ENCODE data around the gene TCF12.

TCF12 gene

GRCh38 chr15:57256939-57257338, 338.5 kb downstream of the TCF12 start:
- H3K4me3 ChIP-seq (ENCODE audit: low read length) = no peak overlapping the region
- no peak for DNase-seq (ENCODE audit: low read depth)
- TF ChIP-seq, protein P1, sequence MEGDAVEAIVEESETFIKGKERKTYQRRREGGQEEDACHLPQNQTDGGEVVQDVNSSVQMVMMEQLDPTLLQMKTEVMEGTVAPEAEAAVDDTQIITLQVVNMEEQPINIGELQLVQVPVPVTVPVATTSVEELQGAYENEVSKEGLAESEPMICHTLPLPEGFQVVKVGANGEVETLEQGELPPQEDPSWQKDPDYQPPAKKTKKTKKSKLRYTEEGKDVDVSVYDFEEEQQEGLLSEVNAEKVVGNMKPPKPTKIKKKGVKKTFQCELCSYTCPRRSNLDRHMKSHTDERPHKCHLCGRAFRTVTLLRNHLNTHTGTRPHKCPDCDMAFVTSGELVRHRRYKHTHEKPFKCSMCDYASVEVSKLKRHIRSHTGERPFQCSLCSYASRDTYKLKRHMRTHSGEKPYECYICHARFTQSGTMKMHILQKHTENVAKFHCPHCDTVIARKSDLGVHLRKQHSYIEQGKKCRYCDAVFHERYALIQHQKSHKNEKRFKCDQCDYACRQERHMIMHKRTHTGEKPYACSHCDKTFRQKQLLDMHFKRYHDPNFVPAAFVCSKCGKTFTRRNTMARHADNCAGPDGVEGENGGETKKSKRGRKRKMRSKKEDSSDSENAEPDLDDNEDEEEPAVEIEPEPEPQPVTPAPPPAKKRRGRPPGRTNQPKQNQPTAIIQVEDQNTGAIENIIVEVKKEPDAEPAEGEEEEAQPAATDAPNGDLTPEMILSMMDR (IDR thresholded peaks at IDR 0.05; ENCODE audit: insufficient read depth, low read depth, low read length, missing control alignments) = no peak

DNA sequence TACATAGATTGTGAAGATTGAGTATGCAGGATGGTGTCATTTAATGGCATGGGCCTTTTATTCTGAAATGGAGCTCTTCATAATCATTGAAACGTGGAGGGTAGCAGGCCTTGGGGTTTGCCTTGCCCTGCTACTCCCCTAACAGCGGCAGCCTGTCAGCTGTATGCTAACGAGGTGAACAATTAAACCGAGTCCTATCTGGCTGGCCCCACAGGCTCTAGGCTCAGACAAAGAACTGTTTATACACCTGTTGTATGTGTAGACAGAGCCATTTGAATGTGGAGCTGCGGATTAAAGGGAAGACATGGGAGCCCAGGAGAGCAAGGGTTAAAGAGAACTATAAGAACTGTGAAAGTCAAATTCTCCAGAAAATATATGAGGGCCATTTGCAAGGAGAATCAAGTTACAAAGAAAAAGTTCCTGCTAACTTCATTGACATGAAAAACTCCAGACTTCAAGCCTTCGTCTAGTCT, 341.2 kb downstream of the TCF12 start:
- no peak for DNase-seq (ENCODE audit: low read depth)
- no peak overlapping the region for H3K4me3 ChIP-seq (ENCODE audit: low read length)
- TF ChIP-seq, protein P1 (IDR thresholded peaks at IDR 0.05; ENCODE audit: insufficient read depth, low read depth, low read length, missing control alignments) = no peak

GRCh38 chr15:57263520-57263919, 345.1 kb downstream of the TCF12 start:
- no peak for DNase-seq (ENCODE audit: low read depth)
- TF ChIP-seq, protein P1 (IDR thresholded peaks at IDR 0.05; ENCODE audit: insufficient read depth, low read depth, low read length, missing control alignments) = no peak
- no peak overlapping the region for H3K4me3 ChIP-seq (ENCODE audit: low read length)

DNA sequence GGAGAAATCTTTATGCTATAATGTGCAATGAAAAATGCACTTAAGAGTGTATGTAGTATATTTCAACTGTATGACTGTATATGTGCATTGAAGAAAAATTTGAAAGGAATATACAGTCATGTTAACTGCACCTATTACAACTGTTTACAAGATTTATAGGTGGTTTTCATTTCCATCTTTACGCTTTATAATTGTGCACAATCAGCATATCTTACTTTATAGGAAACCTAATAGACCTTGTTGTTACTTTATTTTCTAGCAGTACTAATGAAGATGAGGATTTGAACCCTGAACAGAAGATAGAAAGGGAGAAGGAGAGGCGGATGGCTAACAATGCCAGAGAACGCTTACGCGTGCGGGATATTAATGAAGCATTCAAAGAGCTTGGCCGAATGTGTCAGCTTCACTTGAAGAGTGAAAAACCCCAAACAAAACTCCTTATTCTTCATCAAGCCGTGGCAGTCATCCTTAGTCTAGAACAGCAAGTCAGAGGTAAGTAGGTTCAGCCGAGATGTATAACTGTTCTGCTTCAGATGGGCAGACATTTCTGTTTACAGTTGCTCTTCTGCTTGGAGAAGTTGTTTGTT, 354.4 kb downstream of the TCF12 start:
- no peak for DNase-seq (ENCODE audit: low read depth)
- no peak overlapping the region for H3K4me3 ChIP-seq (ENCODE audit: low read length)
- TF ChIP-seq, protein P1 (IDR thresholded peaks at IDR 0.05; ENCODE audit: insufficient read depth, low read depth, low read length, missing control alignments) = no peak

DNA sequence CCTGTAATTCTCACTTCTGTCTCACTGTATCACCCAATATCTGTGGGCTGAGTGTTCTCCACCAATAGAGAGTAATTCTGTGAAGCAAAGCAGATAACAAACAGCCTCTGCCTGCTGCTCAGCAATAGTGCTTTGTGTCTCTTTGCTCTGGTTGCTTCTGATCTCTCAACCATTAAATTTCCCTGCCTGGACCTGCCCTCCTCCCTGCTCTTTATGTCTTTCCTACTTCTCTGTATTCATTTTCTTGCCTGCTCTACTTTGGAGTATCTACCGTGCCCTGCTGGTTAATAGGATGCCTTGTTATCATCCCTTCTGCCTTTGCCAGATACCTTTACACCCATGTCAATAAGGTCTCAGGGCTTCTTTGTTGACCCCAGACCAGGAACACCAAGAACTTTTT, 355.0 kb downstream of the TCF12 start:
- no peak overlapping the region for H3K4me3 ChIP-seq (ENCODE audit: low read length)
- TF ChIP-seq, protein P1 (IDR thresholded peaks at IDR 0.05; ENCODE audit: insufficient read depth, low read depth, low read length, missing control alignments) = no peak

GRCh38 chr15:57278439-57278838, 360.0 kb downstream of the TCF12 start:
- TF ChIP-seq, protein P1 (IDR thresholded peaks at IDR 0.05; ENCODE audit: insufficient read depth, low read depth, low read length, missing control alignments) = no peak
- DNase-seq (ENCODE audit: low read depth) = no peak
- no peak overlapping the region for H3K4me3 ChIP-seq (ENCODE audit: low read length)

More for the DNA sequence above, 355.0 kb downstream of the TCF12 start:
- peak; percentile 41 for DNase-seq (ENCODE audit: low read depth)

- DNase-seq (ENCODE audit: low read depth) = no peak
- no peak overlapping the region for H3K4me3 ChIP-seq (ENCODE audit: low read length)
- TF ChIP-seq, protein P1 (IDR thresholded peaks at IDR 0.05; ENCODE audit: insufficient read depth, low read depth, low read length, missing control alignments) = no peak
These were observed 362.0 kb downstream of the TCF12 start for GRCh38 chr15:57280464-57280863.

All from epithelial cell of esophagus (primary cell).